ENCODE measurements around the gene GAN.

DNA sequence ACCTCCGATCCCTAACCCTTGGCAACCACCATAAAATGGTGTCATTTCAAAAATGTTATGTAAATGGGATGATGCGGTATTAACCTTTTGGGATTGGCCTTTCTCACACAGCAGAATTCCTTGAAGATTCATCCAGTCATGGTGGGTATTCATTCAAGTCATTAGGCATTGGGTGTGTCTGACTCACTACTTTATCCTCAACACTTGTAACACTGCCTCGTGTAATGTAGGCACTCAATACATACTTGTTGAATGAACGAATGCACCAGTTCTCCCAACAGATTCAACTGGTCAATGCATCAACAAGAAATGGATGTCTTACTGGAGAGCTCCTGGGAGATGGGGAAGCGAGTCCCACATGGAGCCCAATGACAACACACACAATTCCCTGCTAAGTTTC lies 21.8 kb upstream of the GAN start:
- TF ChIP-seq, protein P1, sequence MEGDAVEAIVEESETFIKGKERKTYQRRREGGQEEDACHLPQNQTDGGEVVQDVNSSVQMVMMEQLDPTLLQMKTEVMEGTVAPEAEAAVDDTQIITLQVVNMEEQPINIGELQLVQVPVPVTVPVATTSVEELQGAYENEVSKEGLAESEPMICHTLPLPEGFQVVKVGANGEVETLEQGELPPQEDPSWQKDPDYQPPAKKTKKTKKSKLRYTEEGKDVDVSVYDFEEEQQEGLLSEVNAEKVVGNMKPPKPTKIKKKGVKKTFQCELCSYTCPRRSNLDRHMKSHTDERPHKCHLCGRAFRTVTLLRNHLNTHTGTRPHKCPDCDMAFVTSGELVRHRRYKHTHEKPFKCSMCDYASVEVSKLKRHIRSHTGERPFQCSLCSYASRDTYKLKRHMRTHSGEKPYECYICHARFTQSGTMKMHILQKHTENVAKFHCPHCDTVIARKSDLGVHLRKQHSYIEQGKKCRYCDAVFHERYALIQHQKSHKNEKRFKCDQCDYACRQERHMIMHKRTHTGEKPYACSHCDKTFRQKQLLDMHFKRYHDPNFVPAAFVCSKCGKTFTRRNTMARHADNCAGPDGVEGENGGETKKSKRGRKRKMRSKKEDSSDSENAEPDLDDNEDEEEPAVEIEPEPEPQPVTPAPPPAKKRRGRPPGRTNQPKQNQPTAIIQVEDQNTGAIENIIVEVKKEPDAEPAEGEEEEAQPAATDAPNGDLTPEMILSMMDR (IDR thresholded peaks at IDR 0.05) = no peak
- TF ChIP-seq POLR2AphosphoS5 (IDR thresholded peaks at IDR 0.05) (no peak), POLR2A (IDR thresholded peaks at IDR 0.05; ENCODE audit: low read depth) (no peak)

All from esophagus muscularis mucosa (tissue), 3 donors.